HuH-7.5 (cell line): Measurements from ENCODE around the gene SH3RF3.
"Not testable (repeated sequence)": the region's sequence is repeated elsewhere in the genome, so short reads cannot be mapped to it uniquely, and the experiment has no call there.

ENCODE experiments used
- DNase-seq: peaks from one replicate; pipeline ENCODE4 v3.0.0; 2011; ENCODE audit warnings: low spot score

The SH3RF3 gene

DNA sequence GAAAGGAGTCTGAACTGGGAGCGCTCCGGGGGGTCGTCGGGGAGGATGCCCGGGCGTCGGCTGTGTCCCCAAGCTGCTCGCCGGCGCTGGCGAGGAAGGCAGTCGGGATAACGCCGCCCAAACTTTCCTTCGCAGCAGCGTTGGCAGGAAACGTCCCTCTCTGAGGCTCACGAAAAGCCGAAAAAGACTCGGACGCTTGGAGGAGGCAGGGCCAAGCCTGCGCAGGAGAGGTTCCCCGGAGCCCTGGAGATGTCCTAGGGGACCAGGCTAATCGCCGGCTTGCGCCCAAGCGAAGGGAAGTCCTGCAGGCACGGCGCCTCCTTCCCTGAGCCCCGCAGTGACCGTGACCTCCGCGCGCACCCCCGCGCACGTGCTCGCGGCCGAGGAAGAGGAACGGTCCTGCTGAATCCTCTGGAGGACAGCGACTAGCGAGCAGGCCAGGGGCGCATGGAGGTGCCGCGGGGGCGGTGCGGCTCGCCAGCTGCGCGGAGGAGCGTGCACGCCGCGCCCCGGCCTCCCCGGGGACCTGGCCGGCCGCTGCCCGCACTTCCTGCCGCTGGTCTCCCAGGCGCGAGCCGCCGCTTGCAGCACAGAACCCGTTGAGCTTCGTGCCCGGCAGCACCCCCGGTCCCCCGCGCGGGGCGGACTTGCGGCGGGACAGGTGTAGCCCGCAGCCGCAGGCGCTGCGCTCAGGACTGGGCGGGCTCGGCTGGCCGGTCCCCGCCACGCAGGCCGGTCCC lies at the start of gene SH3RF3:
Gene SH3RF3, plus strand, starts transcription at position 590 of the 740 bp plus-strand sequence.
- peak; percentile 56 for DNase-seq

- no peak for DNase-seq
These were observed 49.4 kb upstream of the SH3RF3 start for GRCh38 chr2:109079590-109079989.

DNA sequence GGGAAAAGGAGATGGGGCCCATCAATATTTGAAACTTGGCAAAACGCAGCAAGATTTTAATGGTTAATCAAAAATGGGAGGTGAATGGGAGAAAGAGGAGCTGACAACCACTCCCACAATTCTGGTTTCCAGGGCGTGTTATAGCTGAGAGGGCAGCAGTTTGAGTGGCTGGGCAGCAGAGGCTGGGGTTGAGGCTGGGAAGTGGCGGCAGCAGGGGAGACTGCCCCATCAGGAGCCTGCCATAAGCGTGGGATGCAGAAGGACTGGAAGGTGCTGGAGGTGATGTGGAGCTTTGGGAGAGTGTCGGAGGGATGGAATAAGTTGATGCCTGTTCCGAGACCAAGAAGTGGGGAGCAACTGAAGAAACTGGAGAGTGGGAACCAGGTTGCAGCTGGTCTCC lies 48.9 kb upstream of the SH3RF3 start:
- no peak for DNase-seq

DNA sequence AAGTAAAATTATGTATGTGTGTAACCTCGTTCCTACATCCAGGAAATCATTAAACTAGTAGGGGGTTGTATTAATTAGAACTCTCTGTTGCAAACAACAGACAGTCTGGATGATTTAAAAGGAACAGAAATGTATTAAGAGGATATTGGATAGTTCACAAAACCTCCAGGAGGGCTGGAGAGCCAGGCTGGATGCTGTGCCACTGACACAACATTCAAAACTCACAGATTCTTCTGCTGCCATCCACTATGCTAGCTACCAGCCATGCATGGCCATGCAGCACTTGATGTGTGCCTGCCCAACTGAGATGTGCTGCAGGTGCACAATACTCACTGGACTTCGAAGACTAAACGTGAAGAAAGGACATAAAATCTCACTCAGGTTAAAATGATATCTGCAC lies 48.2 kb upstream of the SH3RF3 start:
- no peak for DNase-seq

DNA sequence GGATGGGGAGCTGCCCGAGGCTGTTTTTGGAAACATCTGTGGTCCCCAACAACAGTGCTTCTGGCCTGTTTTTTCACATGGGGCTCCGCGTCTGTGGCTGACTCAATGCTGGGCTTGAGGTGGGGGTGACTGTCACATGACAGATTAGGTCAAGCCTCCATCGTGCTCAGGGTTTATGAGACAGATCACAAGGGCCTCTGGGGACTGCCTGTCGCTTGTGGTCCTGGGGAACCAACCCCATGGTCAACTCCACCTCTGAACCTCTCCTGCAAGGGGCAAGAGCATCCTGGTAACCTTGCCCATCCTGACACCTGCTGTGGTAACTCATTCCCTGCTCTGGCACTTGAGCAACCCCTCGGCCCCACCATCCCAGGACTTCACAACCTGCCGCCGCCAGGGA lies 47.6 kb upstream of the SH3RF3 start:
- no peak for DNase-seq

DNA sequence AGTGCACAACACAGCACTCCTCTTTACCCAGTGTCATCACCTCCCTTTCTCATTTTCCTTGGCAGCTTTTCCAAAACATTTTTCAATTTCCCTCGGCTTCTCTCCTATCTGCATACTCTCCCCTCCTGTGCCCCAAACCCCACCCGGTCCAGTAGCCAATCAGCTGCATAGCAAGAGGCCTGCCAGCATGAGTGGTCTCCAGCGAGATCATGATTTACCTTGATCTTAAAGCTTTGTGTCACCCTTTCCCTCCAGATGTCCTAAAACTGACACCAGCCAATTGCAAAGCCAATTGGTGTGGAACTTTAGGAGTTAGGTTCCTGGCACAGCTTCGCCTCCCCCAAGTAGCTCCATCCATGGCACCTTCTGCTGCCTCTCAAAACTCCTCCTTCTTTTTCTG lies 45.2 kb upstream of the SH3RF3 start:
- DNase-seq, result no peak

- no peak for DNase-seq
These were observed 44.7 kb upstream of the SH3RF3 start for GRCh38 chr2:109084341-109084740.

DNA sequence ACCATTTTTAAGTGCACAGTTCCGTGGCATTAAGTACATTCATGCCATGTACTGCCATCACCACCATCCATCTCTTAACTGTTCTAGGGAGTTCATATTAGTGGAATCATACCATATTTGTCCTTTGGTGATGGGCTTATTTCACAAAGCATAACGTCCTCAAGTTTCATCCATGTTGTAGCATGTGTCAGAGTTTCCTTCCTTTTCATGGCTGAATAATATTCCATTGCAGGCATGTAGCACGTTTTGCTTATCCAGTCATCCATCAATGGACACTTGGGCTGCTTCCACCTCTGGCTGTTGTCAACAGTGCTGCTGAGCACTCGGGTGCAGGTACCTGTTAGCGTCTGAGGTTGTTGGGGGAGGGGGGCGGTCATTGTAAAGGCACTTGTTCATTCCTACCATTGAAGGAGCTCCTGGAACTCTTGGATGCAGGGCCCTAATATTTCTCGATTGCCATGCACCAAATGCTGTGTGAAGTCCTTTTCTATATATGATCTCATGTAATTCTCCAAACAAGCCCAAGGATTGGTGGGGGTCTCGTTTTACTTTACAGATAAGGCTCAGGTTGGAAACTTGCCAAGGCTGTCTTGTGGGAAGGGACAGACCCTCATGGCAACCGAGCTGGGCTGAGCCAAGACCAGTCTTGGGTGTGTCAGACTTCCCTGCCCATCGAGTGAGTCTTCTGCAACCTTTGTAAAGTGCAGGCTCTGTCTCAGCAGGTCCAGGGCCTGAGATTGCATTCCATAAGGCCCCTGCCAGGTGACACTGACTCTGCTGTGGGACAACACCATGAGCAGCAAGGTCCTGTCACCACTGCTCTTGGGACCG lies 42.9 kb upstream of the SH3RF3 start:
- DNase-seq, result no peak

- DNase-seq, result no peak
These were observed 42.3 kb upstream of the SH3RF3 start for GRCh38 chr2:109086743-109087020.

DNA sequence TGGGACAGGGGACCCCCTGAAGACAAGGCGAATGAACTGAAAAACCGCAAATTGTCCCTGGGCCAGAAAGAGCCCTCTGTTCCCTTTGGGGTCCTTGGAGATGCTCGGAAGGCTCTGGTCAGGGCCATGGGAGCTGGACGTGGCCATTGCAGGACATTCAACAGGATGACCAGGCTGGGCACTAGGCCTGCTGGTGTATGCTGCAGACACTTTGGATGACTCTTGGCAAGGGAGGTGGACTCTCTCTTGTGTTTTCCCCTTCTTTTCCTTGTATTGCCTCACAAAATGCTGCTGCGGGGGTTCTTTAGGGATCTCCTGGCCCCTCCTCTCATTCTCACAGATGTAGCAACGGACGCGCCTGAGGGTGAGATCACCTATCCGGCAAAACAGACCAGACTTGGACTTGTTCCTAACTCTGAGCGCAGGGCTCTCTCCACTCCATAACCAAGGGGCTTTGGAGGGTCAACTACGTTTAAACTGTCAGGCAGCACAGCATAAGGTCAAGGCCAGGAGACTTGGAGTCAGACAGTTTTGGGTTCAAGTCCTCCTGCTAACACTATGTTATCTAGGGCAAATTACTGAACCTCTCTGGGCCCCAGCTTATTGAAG lies 41.8 kb upstream of the SH3RF3 start:
- DNase-seq, result no peak

DNA sequence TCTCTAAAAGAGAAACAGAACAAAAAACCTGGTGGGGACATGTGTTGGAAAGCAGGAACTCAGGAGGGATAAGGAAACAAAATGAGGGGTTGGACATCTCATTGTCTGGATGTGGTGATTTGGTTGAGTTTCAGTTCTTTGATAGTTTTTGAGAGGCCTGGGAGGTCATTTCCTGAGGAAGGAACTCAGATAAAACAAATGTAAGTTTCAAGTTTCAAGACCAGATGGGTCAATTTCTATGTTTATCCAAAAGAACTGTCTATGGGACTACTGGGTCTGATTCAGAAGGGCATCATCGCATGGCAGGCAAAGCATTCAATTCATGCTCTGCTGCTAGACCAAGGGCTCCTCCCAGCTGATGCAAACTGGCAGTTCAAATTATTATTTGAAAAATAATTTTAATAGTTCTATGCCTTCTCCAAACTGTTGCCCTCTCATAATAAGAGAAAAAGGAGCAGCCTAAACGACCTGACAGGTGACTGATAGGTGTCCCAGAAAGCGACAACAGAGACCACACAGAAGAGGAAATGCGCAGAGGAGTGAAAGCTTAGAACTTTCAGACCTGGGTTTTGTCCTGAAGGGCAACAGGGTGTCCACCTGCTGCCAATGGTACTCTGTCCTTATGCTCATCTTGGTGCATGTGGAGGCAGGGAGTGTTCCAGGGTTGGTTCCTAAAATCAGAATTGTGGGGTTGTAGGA lies 39.3 kb upstream of the SH3RF3 start:
- no peak for DNase-seq

- DNase-seq, result no peak
These were observed 37.5 kb upstream of the SH3RF3 start for GRCh38 chr2:109091526-109091925.

- DNase-seq, result no peak
These were observed 34.9 kb upstream of the SH3RF3 start for GRCh38 chr2:109094144-109094543.

- no peak for DNase-seq
These were observed 30.6 kb upstream of the SH3RF3 start for GRCh38 chr2:109098251-109098920.

DNA sequence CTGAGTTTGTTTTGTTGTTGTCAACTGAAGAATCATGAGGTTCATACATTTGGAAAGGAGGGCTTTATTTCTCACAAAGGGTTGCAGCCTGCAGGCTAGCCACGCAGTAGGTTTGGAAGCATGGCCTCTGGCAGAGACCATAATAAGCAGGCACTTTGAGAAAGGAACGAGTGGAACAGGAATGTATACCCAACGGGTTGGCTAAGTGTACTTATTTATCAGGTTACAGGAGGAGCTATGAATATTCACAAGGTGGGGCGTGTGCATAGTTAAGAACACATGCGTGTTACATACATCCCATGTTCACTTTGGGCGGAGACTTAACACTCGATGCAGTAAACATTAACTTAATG lies 30.1 kb upstream of the SH3RF3 start:
- DNase-seq, result no peak

DNA sequence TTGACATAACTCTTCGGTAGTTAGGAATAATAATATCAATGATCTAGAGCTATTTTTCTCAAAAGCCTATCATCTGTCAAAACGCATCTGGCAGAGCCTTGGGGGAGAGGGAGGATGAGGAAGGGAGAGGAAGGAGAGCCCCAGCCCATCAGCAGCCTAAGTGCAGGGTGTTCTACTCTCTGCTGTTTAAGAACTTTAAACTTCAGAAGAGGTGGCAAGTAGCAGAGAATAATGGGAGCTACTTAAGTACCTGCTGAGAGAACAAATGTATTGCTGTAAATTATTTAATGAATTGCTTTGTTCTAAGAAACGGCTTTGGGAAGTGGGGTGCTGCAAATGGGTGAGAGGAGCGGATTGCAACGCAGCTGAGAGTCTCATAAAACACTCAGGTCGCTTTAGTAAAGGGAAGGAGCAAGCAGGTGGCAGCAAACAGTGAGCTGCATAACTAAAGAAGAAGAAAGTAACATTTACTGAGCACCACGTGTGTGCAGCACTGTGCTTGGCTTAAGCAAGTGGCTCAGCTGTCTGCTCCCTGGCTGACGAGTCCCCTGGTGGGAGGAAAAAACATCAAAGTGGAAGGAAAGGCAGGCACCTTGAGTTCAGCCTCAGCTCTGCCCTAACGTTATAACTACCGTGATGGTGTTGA lies 26.3 kb upstream of the SH3RF3 start:
- no peak for DNase-seq

- DNase-seq, result no peak
These were observed 23.9 kb upstream of the SH3RF3 start for GRCh38 chr2:109105113-109105512.

GRCh38 chr2:109108740-109109139 lies 20.3 kb upstream of the SH3RF3 start:
- DNase-seq, result no peak

- no peak for DNase-seq
These were observed 19.7 kb upstream of the SH3RF3 start for GRCh38 chr2:109109342-109109741.

DNA sequence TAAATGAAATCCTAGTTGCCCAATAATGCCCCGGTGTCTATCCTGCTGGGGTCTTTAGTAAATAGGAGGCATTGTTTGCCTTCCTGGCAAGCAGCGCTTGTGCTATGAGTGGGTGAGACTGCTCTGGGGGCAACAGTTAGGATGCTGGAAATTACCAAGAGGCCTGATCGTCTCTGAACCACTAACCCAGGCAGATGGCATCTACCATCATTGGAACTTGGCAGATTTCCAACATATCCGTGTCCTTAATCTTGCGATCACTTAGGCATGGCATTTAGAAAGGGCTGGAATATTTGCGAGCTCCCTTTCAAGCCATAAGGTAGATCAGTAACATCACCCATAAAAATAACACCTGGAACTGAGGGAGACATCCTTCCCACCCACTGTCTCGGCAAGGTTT lies 18.8 kb upstream of the SH3RF3 start:
- no peak for DNase-seq

GRCh38 chr2:109117181-109117580 lies 11.8 kb upstream of the SH3RF3 start:
- DNase-seq, result not testable (repeated sequence)

DNA sequence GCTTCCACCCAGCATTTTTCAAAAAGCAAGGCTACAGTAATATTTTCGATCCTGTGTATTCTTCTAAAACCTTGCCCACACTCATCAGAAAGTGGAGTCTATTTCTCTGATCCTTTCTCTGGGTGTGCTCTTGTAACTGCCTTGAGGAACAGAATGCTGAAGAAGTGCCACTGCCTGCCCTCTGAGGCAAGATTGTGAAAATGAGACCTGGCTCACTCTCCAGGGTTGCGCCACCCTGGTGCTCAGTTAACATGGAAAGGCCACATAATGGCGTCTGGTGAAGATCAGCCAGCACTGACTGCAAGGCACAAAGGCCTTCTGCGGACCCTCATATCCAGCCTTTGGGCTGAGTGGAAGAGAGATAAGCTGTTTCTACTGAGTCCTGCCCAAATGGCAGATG lies 11.2 kb upstream of the SH3RF3 start:
- no peak for DNase-seq
